Measurements from ENCODE around the gene CRELD1.
"Not testable (repeated sequence)": the region's sequence is repeated elsewhere in the genome, so short reads cannot be mapped to it uniquely, and the experiment has no call there.

The CRELD1 gene

DNA sequence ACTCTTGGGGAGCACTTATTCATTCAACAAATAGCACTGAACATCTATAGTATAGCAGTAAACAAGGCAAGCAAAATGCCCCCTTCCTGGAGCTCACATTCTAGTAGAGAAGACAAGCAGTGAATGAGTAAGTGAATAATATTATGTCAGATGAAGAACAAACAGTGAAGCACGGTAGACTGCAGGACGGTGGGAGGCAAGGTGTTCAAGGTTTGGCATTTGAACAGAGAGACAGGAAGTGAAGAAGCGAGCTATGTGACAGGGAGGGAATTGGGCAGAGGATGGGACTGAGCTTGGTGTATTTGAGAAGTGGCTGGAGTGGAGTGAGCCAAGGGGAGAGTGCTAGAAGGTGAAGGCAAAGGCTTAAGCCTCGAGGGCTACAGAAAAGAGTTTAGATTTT lies 1.4 kb downstream of the CRELD1 start:
- DNase-seq (ENCODE audit: low read depth): no peak

DNA sequence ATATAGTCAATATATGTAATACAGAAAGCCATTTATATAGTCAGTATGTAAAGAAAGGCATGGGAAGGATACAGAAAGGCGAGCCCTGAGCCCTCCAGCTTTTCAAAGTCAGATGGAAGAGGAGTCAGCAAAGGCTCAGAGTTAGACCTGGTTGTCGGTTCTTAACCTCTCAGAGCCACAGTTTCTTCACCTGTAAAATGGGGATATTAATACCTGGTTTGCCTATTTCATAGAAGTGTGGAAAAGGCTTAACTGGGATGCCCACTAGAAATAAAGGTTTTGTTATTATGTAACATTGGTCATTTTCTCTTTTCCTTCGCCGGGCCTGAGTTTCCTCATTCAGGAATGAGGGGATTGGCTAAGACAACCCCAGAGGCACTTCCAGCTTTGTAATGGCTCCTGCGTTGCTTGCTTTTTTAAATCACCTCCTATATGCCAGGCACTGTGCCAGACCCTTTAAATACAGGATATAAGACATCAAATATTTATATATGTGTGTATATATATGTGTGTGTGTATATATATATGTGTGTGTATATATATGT lies 2.4 kb downstream of the CRELD1 start:
- no peak for DNase-seq (ENCODE audit: low read depth)

DNA sequence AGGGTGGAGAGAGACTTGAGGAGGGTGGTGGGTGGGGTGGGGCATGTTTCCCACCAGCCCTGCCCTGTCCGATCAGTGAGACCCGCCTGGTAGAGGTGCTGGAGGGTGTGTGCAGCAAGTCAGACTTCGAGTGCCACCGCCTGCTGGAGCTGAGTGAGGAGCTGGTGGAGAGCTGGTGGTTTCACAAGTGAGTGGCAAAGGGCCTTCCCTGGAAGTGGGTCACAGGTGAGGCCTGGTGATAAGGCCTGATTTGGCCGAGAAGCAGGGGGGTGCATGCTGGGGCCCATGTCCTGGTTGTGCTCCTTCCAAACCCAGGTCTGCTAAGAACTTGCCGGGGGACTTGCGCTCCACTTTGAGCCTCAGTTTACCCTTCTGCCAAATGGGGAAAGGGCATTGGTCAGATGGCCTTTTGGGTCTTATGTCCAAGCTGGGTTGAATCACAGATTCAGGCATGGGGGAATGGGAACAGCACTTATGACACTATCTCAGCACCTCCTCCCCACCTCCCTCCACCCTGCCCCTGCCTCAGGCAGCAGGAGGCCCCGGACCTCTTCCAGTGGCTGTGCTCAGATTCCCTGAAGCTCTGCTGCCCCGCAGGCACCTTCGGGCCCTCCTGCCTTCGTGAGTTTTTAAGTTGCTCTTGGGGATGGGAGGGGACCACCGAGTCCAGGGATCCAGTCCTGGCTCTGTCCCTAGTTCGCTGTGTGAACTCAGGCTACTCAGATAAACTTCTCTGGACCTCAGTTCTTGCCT lies 4.0 kb downstream of the CRELD1 start:
- DNase-seq (ENCODE audit: low read depth): no peak

DNA sequence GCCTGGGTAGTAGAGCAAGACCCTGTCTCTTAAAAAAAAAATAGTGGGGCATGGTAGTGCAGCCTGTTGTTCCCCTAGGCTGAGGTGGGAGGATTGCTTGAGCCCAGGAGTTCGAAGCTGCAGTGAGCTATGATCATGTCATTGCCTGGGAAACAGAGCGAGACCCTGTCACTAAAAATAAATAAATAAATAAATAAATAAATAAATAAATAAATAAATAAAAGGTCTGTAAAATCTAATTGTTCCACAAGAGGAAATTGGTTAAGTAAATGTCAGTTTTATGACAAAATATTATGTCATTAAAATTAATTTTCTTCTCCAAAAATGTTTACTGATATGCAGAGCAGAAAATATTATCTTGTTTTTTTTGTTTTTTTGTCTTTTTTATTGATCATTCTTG lies 5.3 kb downstream of the CRELD1 start:
- DNase-seq (ENCODE audit: low read depth): no peak

DNA sequence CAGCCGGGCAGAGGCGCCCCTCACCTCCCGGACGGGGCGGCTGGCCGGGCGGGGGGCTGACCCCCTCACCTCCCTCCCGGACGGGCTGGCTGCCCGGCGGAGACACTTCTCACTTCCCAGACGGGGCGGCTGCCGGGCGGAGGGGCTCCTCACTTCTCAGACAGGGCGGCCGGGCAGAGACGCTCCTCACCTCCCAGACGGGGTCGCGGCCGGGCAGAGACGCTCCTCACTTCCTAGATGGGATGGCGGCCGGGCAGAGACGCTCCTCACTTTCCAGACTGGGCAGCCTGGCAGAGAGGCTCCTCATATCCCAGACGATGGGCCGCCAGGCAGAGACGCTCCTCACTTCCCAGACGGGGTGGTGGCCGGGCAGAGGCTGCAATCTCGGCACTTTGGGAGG lies 6.3 kb downstream of the CRELD1 start:
- DNase-seq (ENCODE audit: low read depth): not testable (repeated sequence)

DNA sequence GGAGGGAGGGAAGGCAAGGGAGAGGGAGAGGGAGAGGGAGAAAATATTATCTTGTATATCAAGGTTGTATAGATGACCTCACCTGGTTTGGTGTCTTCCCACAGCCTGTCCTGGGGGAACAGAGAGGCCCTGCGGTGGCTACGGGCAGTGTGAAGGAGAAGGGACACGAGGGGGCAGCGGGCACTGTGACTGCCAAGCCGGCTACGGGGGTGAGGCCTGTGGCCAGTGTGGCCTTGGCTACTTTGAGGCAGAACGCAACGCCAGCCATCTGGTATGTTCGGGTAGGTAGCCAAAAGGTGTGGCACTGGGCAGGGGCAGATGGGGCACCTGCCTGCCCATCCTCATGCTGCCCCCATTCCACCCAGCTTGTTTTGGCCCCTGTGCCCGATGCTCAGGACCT lies 7.1 kb downstream of the CRELD1 start:
- DNase-seq (ENCODE audit: low read depth): no peak

DNA sequence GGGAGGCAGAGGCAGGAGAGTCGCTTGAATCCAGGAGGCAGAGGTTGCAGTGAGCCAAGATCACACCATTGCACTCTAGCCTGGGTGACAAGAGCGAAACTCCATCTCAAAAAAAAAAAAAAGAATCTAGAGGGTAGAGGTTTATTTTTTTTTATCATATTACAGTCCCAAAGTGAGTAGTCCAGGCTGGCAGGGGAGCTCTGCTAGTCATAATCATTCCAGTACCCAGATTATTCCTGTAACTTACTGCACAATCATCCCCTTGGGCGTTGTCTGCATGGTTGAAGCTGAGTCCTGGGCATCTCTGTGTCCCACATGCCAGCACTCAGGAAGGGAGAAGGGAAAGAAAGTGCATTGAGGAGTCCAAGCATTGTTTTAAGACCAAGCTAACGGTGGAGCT lies 8.5 kb downstream of the CRELD1 start:
- DNase-seq (ENCODE audit: low read depth): no peak

DNA sequence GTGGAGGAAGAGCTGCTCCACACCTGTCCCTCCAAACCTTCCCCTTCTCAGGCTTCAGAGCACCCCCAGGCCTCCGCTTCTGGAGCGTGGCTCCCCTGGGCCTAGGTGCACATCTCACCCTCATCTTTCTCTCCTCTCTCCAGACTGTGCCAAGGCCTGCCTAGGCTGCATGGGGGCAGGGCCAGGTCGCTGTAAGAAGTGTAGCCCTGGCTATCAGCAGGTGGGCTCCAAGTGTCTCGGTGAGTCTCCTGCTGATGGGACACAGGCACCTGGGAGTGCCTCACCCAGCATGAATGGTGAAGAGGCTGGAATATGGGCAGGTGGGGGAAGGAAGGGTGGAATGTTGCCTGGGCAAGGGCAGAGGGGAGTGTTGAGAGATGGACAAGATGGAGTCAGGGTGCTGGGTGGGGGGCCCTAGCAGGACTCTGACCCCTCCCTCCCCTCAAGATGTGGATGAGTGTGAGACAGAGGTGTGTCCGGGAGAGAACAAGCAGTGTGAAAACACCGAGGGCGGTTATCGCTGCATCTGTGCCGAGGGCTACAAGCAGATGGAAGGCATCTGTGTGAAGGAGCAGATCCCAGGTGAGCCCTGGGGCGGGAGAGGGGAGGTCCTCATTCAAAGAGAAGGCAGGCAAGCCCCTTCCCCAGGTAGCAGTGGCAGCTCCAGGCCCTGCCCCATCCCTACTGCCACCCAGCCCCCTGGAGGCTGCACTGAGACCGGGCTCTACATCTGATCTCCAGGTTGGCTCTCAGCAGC lies 9.5 kb downstream of the CRELD1 start:
- no peak for DNase-seq (ENCODE audit: low read depth)

DNA sequence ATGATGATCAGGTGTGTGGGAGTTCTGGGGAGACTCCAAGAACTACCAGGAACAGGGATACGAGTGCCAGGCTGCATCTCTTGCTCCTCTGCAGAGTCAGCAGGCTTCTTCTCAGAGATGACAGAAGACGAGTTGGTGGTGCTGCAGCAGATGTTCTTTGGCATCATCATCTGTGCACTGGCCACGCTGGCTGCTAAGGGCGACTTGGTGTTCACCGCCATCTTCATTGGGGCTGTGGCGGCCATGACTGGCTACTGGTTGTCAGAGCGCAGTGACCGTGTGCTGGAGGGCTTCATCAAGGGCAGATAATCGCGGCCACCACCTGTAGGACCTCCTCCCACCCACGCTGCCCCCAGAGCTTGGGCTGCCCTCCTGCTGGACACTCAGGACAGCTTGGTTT lies 10.6 kb downstream of the CRELD1 start:
- DNase-seq (ENCODE audit: low read depth): no peak

DNA sequence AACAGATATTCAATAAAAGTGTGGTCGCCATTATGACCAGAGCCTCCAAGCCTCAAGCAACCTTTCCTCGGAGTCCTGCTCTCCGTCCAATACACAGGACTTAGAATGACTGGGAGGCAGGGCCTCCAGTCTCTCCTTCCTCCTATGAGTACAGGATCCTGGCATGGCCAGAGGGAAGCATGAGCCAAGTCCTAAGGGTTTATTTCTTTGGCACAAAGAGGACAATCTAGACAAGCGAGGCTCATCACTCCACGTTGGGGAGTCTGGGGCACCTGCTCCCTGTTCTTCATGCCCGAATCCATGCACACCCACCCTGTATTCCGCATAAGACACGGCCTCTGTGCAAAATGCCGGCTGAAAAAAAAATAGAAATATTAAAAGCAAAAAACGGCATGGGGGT lies 11.7 kb downstream of the CRELD1 start:
- DNase-seq (ENCODE audit: low read depth): no peak

DNA sequence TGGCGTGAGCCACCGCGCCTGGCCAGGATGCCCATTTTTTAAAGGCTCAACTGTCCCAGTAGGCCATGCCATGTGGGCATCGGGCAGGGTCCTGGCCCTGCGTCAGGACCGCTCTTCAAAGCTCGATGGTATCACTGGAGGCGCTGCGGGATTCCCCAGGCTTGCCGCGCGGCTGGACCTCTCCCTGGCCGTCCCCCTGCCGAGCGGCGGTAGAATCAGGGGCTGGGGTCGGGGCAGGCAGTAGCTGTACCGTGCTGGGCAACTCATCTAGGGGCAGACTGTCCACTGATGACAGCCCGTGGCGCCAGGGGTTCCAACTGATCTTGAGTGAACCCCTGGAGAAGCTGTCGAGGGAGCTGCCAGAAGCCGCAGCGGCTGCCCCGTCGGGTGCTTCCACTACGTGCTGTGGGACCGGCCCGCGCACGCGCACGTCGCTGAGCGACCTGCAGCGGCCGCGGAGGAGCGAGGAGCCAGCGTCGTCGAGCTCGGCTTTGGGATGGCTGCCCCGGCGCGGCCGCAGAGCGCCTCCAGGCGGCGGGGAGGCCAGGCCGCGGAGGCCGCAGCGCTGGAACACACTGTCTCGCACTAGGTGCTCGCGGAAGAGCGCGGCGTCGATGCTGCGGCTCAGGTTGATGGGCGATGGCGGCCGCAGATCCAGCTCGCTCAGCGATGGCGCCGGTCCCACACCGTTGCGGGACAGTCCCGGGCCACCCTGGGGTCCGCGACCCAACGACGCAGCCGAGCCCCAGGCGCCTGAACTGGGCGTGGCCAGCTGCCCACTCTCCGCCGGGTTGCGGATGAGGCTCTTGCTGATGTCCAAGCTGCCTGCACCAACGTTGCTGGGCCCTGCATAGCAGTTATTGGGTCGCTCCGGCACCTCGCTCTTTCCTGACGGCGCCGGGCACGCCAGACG lies 12.7 kb downstream of the CRELD1 start:
- peak; percentile 73 for DNase-seq (ENCODE audit: low read depth)

DNA sequence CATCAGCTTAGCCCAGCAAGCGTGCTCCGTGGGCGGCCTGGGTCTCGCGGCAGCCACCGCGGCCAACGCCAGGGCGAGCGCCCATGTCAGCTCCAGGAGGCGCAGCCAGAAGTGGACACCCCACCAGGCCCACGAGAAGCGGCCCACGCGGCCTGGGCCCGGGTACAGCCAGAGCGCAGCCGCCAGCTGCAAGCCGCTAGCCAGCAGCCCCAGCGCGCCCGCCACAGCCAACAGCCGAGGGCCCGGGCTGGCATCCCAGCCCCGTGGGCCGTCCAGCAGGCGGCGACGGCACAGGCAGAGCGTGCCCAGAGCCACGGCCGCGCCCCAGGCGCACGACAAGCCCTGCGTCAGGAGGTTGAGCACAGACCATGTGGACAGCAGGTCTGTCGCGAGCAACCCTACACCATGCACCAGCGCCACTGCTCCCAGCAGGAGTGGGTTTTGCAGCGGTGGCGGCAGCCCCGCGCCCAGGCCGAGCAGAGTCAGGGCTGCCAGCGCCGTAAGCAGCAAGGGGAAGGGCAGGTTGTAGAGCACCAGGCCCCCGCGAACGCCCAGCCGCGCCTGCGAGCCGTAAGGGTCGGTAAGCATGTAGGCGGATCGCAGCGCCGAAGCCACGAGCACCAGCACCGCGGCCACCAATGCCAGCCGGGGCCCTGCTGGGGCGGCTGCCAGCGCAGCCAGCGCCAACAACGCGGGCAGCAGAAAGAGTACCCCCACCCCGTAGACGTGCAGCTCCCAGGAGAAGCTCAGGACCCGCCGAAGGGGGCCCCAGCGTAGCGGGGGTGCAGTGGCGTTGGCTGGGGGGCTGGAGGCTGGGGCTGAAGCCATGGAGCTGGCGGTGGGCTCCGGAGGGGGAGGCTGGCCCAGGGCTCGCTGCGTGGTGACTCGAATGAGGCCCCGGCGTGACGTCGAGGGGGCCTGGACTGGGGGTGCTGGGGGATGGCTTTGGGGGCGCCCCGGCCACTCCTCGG lies 13.7 kb downstream of the CRELD1 start:
- no peak for DNase-seq (ENCODE audit: low read depth)

DNA sequence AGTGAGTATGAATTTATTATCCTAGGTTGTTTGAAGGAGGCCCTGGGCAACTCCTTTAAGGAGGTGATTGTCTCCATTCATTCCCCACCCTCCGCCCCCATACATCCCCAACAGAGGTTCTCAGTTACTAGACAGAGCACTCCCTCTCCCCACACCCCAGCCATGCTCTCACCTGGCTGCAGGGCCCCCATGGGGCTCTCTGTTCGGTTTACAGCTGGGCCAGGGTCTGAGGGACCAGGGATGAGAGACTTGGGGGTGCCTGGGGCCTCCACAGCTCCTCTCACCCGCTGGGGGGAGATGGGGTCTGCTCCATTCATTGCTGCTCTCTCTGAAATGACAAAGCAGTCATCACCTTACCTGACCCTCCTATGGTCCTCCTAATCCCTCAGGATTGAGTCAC lies 15.0 kb downstream of the CRELD1 start:
- no peak for DNase-seq (ENCODE audit: low read depth)

DNA sequence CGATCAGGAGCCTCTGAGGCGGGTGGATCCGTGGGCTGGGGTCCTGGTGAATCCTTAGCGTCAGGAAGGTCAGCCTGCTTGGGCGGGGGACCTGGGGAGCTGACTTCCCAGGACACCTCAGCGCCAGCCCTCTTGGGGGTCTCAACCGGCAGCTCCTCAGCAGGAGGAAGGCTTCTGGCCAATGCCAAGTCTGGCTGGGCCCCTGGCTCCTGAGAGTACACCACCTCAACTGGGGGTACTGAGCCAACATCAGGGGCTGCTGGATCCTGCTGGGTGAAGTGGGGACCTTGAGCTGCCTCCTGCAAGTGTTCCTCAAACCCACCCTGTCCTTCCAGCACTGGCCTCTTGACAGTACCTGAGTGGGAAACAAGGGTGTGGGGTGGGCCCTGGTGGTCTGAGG lies 15.5 kb downstream of the CRELD1 start:
- DNase-seq (ENCODE audit: low read depth): no peak

DNA sequence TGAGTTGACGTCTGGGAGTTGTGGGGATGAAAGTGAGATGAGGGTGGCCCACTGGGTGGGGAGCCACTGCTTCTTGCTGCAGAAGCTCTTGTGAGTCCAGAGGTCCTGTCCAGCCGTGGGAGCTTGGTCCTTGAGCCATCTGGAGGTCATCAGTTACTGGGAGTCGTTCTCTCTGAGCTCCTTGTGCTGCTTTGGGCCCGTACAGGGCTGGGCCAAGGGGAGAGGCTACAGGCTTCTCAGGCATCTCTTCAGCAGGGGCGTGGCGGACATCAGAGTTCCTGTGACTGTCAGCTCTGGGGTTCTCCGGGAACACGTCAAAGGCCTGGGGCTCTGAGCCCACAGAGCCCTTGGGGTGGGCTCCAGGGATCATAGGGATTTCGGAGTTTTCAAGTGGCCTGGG lies 16.0 kb downstream of the CRELD1 start:
- DNase-seq (ENCODE audit: low read depth): no peak

DNA sequence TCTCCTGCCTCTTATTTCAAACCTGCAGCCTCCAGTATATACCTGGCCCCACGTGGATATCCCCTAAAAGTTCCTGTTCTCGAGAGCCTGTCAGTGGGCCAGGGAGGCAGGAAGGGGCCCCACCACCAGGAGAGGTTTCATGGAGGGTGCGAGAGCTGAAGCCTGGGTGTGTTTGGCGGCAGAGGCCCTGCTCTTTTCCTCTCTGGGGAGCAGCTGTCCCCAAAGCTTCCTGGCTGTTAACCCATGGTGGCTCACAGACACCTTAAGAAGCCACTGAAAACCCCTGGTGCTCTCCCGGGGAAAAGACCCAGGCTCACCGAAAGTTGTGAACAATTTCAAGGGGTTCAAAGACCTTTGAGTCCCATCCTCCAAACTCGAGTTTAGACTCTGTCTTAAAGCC lies 17.5 kb downstream of the CRELD1 start:
- no peak for DNase-seq (ENCODE audit: low read depth)

DNA sequence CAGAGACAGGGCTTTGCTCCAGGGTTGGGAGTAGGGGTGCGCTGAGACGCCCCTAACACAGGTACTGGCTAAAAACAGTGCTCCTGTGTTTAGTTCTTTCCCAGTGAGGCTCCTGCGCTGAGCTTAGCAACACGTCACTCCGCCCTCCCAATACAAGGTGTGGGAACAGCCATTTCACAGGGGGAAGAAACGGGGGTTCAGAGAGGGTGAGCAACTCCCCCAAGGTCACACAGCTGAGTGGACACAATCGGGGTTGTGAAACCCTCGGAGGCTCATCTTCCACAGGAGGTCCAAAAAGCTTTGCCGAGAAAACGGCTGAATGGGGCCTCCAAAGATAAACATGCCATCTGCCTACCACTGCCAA lies 17.9 kb downstream of the CRELD1 start:
- DNase-seq (ENCODE audit: low read depth): no peak

DNA sequence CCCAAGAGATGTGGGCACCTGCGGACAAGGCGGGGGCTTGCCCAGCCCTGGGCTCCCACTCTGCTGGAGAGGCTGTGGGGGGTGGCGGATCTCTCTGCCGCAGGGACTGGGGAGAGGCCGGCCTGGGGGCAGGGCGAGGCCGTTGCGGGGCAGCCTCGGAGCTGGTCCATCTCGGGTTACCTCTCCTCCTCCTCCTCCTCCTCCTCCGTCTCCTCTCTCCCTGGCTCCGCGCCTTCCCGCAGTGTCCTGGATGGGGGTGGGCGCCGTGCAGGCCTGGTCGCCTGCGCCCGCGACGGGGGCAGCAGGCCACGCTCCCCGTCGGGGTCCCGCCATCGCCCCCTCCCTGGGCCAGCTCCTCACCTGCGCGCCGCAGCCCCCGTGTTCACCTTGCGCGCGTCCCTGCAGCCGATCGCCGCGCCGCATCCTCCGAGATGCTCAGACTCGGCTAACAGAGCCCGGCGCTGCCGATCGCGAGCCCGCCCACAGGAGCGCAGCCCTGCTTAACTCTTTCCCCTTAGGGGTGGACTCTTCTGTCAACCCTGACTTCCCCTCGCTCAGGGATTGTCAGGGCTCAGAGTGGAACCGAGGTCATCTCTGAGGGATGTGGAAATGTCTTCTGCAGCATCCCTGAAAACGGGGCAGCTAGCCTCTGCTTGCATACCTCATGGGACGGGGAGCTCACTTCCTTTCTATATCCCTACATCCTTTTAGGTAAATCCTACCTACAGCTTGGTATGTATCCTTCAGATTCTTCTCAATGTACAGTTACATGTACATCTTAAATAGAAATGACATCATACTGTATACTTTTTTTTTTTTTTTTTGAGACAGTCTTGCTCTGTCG lies 18.6 kb downstream of the CRELD1 start, which contains the start of gene PRRT3:
TSS of gene PRRT3 (minus strand) at position 447 of the 844 bp plus-strand sequence. CDS start 2,293 bp downstream, outside the sequence.
- DNase-seq (ENCODE audit: low read depth): peak; percentile 33

DNA sequence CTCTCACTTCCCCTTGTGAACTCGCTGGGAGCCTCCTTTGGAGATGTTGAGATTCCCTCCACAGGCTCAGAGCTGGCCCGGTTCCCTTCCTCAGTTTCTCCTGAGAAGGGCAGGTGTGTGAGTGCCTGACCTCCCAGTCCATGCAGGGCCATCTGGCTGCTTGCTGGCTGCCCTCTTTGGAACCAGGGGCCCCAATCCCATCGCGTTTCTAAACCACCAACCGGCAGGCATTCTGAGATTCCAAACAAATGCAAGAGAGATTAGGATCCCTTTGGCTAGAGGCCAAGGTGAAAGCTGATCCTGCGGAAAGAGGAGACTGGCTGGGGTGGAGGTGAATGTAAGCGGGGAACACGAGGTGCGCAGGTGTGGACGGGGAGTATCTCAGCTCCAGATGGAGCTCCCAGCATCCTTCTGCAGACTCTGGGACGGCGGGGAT lies 21.5 kb downstream of the CRELD1 start:
- no peak for DNase-seq (ENCODE audit: low read depth)

All from stimulated activated CD4-positive, alpha-beta T cell treated with anti-CD3 and anti-CD28 coated beads, Interleukin-2, amount 100 ng/mL, for 4 hours (primary cell).